ENCODE results near the gene TAF4B. TPM values are rescaled to one million over a fixed set of nuclear protein-coding genes. Genes with fewer than 3 reads are reported as not detected.
"Not testable (repeated sequence)": the region's sequence is repeated elsewhere in the genome, so short reads cannot be mapped to it uniquely, and the experiment has no call there.

Gene TAF4B
- total and polyA plus RNA-seq, 5 donors from 2014 or later, result 1.6 to 5.6 (median 4.6) TPM

DNA sequence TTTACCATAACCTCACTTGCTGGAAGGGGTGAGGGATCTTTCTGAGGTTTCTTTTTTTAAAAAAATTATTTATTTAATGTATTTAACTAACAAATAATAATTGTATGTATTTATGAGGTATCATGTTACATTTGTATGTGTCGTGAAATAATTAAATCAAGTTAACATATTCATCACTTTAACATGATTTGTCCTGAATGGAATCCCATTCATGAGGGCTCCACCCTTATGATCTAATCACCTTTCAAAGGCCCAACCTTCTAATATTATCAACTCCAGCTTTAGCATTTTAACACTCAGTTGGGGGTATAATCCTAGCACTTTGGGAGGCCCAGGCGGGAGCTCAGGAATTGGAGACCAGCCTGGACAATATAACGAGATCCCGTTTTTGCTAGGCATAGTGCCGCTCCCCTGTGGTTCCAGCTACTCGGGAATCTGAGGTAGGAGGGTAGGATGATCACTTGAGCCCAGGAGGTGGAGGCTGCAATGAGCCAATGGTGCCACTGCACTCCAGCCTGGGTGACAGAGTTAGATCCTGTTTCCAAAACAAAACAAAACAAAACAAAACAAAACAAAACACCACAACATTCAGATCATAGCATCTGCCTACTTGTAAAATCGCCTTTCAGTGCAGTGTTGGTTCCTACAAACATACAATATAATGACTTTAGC, 1.1 kb upstream of the TAF4B start:
- Histone ChIP-seq H3K9me3 (ENCODE audit: control insufficient read depth in 2 of 2, low read length in 2 of 2) (no peaks in the 10 kb centered on the region), H3K4me3 (ENCODE audit: low read depth, low read length) (no peak overlapping the region), H3K27me3 (ENCODE audit: control insufficient read depth, insufficient read depth, low read length) (no peaks in the 10 kb centered on the region), H3K27ac (ENCODE audit: insufficient read depth, low read length, poor library complexity, severe bottlenecking) (no peak overlapping the region), H3K4me1 (ENCODE audit: control insufficient read depth, insufficient read depth, low read length, poor library complexity, severe bottlenecking) (peaks cover 17% of the 10 kb centered on the region), H3K36me3 (ENCODE audit: control insufficient read depth, insufficient read depth, low read length) (no peaks in the 10 kb centered on the region)
- no peak for DNase-seq
- Mint-ChIP-seq H3K4me3 (peak overlapping the region; percentile 93 to 98 (median 96)), H3K27me3 (peaks cover 26% of the 10 kb centered on the region), H3K4me1 (peaks cover 24 to 32% (median 27%) of the 10 kb centered on the region in 4 donors), H3K36me3 (no peaks in the 10 kb centered on the region), H3K9me3 (no peaks in the 10 kb centered on the region), H3K27ac (peak overlapping the region in 2 of 3 donors; percentile 95 to 97)
- ATAC-seq (ENCODE audit: low read depth in 2 of 2), result no peak

GRCh38 chr18:26225915-26226228, 373 bp upstream of the TAF4B start:
- H3K9me3 Mint-ChIP-seq, result no peaks in the 10 kb centered on the region

GRCh38 chr18:26227051-26227670, 916 bp downstream of the TAF4B start:
- no peaks in the 10 kb centered on the region for H3K36me3 ChIP-seq (ENCODE audit: control insufficient read depth, insufficient read depth, low read length)
- H3K36me3 Mint-ChIP-seq, result peaks cover 4% of the 10 kb centered on the region
- H3K4me3 ChIP-seq (ENCODE audit: low read depth, low read length), result peak overlapping the region; percentile 79
- H3K4me3 Mint-ChIP-seq, result peak overlapping the region; percentile 93 to 97 (median 95)
- peak overlapping the region; percentile 88 to 96 (median 95) for H3K27ac Mint-ChIP-seq
- peaks cover 17% of the 10 kb centered on the region for H3K4me1 ChIP-seq (ENCODE audit: control insufficient read depth, insufficient read depth, low read length, poor library complexity, severe bottlenecking)
- H3K27me3 Mint-ChIP-seq, result peaks cover 26% of the 10 kb centered on the region
- peaks cover 26 to 38% (median 28%) of the 10 kb centered on the region in 4 donors for H3K4me1 Mint-ChIP-seq
- no peak for ATAC-seq (ENCODE audit: low read depth in 2 of 2)
- H3K27ac ChIP-seq (ENCODE audit: insufficient read depth, low read length, poor library complexity, severe bottlenecking), result peak overlapping the region; percentile 82
- H3K9me3 Mint-ChIP-seq, result no peaks in the 10 kb centered on the region
- no peaks in the 10 kb centered on the region for H3K27me3 ChIP-seq (ENCODE audit: control insufficient read depth, insufficient read depth, low read length)
- no peaks in the 10 kb centered on the region for H3K9me3 ChIP-seq (ENCODE audit: control insufficient read depth in 2 of 2, low read length in 2 of 2)
- no peak for DNase-seq

More at GRCh38 chr18:26225915-26226228, 373 bp upstream of the TAF4B start:
- Histone ChIP-seq H3K36me3 (ENCODE audit: control insufficient read depth, insufficient read depth, low read length) (no peaks in the 10 kb centered on the region), H3K27ac (ENCODE audit: insufficient read depth, low read length, poor library complexity, severe bottlenecking) (peak overlapping the region; percentile 82), H3K27me3 (ENCODE audit: control insufficient read depth, insufficient read depth, low read length) (no peaks in the 10 kb centered on the region), H3K4me1 (ENCODE audit: control insufficient read depth, insufficient read depth, low read length, poor library complexity, severe bottlenecking) (peaks cover 17% of the 10 kb centered on the region), H3K9me3 (ENCODE audit: control insufficient read depth in 2 of 2, low read length in 2 of 2) (no peaks in the 10 kb centered on the region), H3K4me3 (ENCODE audit: low read depth, low read length) (peak overlapping the region; percentile 86)
- Mint-ChIP-seq H3K36me3 (peaks cover 4% of the 10 kb centered on the region), H3K27me3 (peaks cover 26% of the 10 kb centered on the region), H3K4me1 (peaks cover 26 to 38% (median 27%) of the 10 kb centered on the region in 4 donors), H3K4me3 (peak overlapping the region; percentile 93 to 98 (median 96)), H3K27ac (peak overlapping the region; percentile 94 to 97 (median 95))
- ATAC-seq (ENCODE audit: low read depth in 2 of 2) (peak in 1 of 2 donors; percentile 32), DNase-seq (no peak)

GRCh38 chr18:26228562-26229260, 2.5 kb downstream of the TAF4B start:
- Histone ChIP-seq H3K4me1 (ENCODE audit: control insufficient read depth, insufficient read depth, low read length, poor library complexity, severe bottlenecking) (peaks cover 17% of the 10 kb centered on the region), H3K27ac (ENCODE audit: insufficient read depth, low read length, poor library complexity, severe bottlenecking) (no peak overlapping the region), H3K4me3 (ENCODE audit: low read depth, low read length) (no peak overlapping the region), H3K36me3 (ENCODE audit: control insufficient read depth, insufficient read depth, low read length) (no peaks in the 10 kb centered on the region), H3K27me3 (ENCODE audit: control insufficient read depth, insufficient read depth, low read length) (no peaks in the 10 kb centered on the region), H3K9me3 (ENCODE audit: control insufficient read depth in 2 of 2, low read length in 2 of 2) (no peaks in the 10 kb centered on the region)
- Mint-ChIP-seq H3K9me3 (no peaks in the 10 kb centered on the region), H3K27me3 (peaks cover 19% of the 10 kb centered on the region), H3K4me1 (peaks cover 27 to 50% (median 34%) of the 10 kb centered on the region in 4 donors), H3K27ac (no peak overlapping the region), H3K36me3 (peaks cover 4% of the 10 kb centered on the region), H3K4me3 (peak overlapping the region; percentile 41 to 97 (median 94))
- no peak for ATAC-seq (ENCODE audit: low read depth in 2 of 2)
- no peak for DNase-seq

- H3K36me3 ChIP-seq (ENCODE audit: control insufficient read depth, insufficient read depth, low read length), result no peaks in the 10 kb centered on the region
- no peaks in the 10 kb centered on the region for H3K27me3 ChIP-seq (ENCODE audit: control insufficient read depth, insufficient read depth, low read length)
- no peak overlapping the region for H3K4me3 Mint-ChIP-seq
- H3K27ac ChIP-seq (ENCODE audit: insufficient read depth, low read length, poor library complexity, severe bottlenecking), result no peak overlapping the region
- H3K36me3 Mint-ChIP-seq, result peaks cover 8% of the 10 kb centered on the region
- H3K4me1 ChIP-seq (ENCODE audit: control insufficient read depth, insufficient read depth, low read length, poor library complexity, severe bottlenecking), result peaks cover 17% of the 10 kb centered on the region
- ATAC-seq (ENCODE audit: low read depth in 2 of 2) (no peak), DNase-seq (no peak)
- no peaks in the 10 kb centered on the region for H3K9me3 ChIP-seq (ENCODE audit: control insufficient read depth in 2 of 2, low read length in 2 of 2)
- no peak overlapping the region for H3K27ac Mint-ChIP-seq
- H3K27me3 Mint-ChIP-seq, result peaks cover 9% of the 10 kb centered on the region
- peaks cover 21 to 54% (median 36%) of the 10 kb centered on the region in 4 donors for H3K4me1 Mint-ChIP-seq
- no peak overlapping the region for H3K4me3 ChIP-seq (ENCODE audit: low read depth, low read length)
- no peaks in the 10 kb centered on the region for H3K9me3 Mint-ChIP-seq
Observed at GRCh38 chr18:26230497-26230896, 4.3 kb downstream of the TAF4B start.

DNA sequence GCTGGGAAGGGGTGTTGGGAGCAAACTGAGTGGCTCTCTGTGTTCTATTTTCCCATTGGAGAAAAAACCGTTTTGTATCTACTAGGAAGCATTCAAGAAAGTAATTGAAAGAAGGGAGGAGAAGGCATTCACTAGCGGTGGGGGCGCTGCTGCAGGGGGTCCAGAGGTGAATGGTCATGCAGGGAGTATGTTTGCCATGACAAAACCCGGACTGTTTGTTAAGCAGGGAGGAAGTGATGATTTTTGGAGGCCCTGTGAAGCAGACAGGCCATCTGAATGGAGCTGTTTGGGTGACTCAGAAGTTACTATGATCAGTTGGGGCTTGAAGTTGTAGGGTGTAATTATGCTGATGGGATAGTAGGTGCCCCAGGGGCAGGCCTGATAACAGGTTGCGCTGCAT, 7.0 kb downstream of the TAF4B start:
- H3K27me3 ChIP-seq (ENCODE audit: control insufficient read depth, insufficient read depth, low read length), result no peaks in the 10 kb centered on the region
- peaks cover 5 to 35% (median 22%) of the 10 kb centered on the region in 4 donors for H3K4me1 Mint-ChIP-seq
- H3K9me3 ChIP-seq (ENCODE audit: control insufficient read depth in 2 of 2, low read length in 2 of 2), result no peaks in the 10 kb centered on the region
- H3K4me1 ChIP-seq (ENCODE audit: control insufficient read depth, insufficient read depth, low read length, poor library complexity, severe bottlenecking), result no peaks in the 10 kb centered on the region
- no peak overlapping the region for H3K4me3 ChIP-seq (ENCODE audit: low read depth, low read length)
- no peak overlapping the region for H3K27ac Mint-ChIP-seq
- no peak overlapping the region for H3K27ac ChIP-seq (ENCODE audit: insufficient read depth, low read length, poor library complexity, severe bottlenecking)
- H3K36me3 Mint-ChIP-seq, result peaks cover 8% of the 10 kb centered on the region
- H3K9me3 Mint-ChIP-seq, result no peaks in the 10 kb centered on the region
- H3K27me3 Mint-ChIP-seq, result peaks cover under 1% of the 10 kb centered on the region
- no peaks in the 10 kb centered on the region for H3K36me3 ChIP-seq (ENCODE audit: control insufficient read depth, insufficient read depth, low read length)
- no peak overlapping the region for H3K4me3 Mint-ChIP-seq
- ATAC-seq (ENCODE audit: low read depth in 2 of 2), result no peak
- DNase-seq, result no peak

DNA sequence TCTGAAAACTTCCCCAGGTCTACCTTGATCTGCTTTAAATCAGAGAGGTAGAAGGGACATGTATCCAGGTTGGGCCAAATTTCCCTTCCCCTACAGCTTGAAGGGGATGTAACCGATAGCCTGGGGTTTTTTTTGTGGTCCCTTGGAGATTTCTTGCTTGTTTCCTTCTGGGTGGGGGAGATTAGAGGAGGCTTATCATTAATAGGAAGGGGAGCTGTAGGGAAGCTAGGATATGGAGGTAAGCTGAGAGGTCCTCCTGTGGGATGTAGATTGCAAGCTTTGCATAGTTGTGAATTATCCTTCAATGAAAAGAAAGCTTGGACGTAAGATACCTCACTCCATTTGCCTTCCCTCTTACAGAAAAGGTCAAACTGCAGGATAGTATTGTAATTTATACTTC, 11.1 kb downstream of the TAF4B start:
- H3K36me3 Mint-ChIP-seq, result peaks cover 13% of the 10 kb centered on the region
- not testable (repeated sequence) for H3K27ac Mint-ChIP-seq; H3K9me3 ChIP-seq (ENCODE audit: control insufficient read depth in 2 of 2, low read length in 2 of 2); H3K4me1 ChIP-seq (ENCODE audit: control insufficient read depth, insufficient read depth, low read length, poor library complexity, severe bottlenecking); H3K27ac ChIP-seq (ENCODE audit: insufficient read depth, low read length, poor library complexity, severe bottlenecking); H3K36me3 ChIP-seq (ENCODE audit: control insufficient read depth, insufficient read depth, low read length); H3K4me3 ChIP-seq (ENCODE audit: low read depth, low read length); ATAC-seq (ENCODE audit: low read depth in 2 of 2); H3K27me3 Mint-ChIP-seq; DNase-seq; H3K27me3 ChIP-seq (ENCODE audit: control insufficient read depth, insufficient read depth, low read length); H3K4me3 Mint-ChIP-seq
- H3K9me3 Mint-ChIP-seq, result peaks cover 0 to 12% (median 2%) of the 10 kb centered on the region in 7 donors
- H3K4me1 Mint-ChIP-seq, result peaks cover 0 to 22% (median 12%) of the 10 kb centered on the region in 4 donors
